C1 segment of cervical spinal cord (tissue), 14 donors: ENCODE measurements around the gene CARD10.

ENCODE experiments used
- DNase-seq, 14 donors: peaks; one replicate each; lab custom pipeline; 2025; lab: John Stamatoyannopoulos, UW

The CARD10 gene

DNA sequence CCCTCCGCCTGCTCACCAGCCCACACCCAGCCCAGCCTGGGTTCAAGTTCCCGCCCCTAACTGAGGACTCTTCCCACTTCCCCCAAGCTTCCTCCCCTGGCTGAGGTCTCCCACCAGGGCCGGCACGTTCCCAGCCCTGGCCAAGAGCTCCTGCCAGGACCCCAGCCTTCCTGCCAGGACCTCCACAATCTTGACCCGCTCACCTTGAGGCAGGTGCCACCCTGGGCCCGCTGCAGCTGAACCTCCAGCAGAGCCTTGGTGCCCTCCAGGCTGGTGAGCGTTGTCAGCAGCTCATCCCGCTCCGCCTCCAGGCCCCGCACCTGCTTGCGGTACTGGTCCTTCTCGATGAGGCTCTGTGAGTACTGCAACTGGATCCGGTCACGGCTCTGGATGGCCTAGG, 13.2 kb downstream of the CARD10 start:
- DNase-seq = no peak

DNA sequence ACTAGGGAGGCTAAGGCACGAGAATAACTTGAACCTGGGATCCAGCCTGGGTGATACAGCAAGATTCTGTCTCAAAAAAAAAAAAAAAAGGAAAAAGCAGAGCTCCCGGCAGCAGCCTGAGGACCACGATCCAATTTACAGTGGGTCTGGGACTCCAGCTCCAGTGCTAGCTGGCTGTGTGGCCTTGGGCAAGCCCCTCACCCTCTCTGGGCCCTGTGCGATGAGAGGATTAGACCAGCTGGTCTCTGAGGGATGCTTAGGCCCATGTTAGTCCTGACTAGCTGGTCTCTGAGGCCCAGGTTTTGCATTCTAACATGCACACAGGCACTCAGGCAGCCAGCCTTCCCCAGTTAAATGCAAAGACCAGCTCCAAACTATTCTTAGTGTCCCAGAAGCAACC, 13.7 kb downstream of the CARD10 start:
- DNase-seq = no peak

DNA sequence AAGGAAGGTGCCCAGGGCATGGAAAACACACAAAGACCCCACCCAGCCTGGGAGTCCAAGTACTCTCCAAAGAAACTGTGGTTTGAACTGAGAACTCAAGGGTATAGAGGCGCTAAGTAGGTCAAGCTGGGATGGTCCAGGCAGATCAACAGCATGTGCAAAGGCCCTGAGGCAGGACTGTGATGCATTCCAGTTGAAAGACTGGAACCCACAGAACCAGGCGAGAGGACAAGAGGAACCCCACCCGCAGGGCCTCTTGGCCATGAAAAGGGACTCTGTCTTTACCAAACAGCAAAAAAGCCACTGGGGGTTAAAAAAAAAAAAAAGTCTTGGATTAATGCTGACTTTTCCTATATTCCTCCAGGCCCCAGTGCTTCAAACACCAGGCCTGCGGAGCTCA, 14.3 kb downstream of the CARD10 start:
- no peak for DNase-seq

DNA sequence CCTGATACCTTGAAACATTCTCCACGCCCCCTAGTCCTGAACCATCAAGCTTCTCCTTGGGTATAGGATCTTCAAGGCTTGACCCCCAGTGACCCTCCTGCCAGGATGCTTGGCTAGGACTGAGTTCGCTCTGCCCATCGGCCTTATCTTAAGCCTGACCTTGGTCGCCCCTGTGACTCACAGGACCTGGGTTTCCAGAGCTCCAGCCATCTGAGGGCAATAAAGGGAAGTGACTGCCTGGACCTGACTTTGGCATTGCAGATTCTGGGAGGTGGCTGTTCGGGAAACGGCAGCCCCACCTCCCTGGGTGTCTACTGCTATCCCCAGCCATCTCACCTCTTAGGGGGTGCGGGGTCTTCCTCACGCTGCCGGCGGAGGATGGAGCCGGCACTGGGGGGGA, 15.4 kb downstream of the CARD10 start:
- no peak for DNase-seq

DNA sequence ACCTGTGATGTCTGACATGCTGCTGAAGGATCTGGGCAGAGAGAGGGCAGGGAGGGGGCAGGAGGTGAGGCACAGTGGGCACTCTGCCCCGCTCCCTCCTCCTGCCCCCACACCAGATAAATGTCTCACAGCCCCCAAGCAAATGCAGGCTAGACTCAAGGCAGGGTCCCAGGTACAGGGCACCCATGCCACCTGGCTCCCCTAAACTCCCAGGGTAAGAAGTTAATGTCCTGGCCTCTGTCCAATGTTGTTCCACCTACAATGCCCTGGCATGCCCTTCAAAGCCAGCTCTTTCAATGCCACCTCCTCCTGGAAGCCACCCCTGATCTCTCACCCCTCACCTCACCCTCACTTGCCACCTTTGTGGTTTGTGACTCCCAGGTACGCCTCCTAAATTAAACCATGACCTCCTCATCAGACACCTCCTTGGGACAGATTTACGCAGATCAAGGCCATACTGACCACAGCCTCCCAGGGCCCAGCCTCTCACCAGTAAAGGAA, 16.0 kb downstream of the CARD10 start:
- DNase-seq = no peak

DNA sequence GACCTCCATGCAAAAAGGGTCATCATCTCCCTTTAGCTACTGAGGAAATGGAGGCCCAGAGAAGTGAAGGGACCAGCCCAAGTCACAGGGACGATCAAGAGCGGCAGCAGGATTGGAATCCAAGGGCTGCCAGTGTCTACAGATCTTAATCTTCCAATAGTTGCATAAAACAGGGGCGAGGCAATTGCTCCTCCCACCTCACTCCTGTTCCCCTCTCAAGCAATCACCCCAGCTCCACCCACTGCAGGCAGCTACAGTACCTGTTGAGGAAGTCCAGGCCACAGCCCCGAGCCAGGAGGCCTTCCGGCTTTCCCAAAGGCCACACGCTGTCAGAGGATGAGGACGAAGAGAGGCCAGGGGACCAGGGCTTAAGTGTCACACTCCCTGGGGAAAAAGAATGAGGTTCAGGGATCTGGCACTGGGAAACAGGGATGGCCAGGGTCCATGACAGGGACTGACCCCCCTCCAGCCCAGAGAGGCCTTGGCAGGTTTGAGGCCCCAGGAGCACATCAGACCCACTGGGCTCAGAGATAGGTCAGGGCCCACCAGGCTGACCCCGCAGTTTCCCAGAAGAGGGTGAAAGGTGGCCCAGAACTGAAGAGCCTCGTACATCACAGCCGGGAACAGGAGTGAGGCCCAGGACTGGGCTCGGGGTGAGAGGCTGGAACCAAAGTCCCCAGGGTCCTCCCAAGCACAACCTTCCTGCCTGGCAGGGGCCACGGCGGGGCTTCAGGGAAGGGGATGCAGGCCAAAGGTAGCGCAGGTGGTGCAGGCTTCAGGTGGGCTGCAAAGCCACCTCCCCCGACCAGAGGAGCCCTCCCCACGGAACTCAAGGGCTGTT, 16.7 kb downstream of the CARD10 start:
- no peak for DNase-seq

DNA sequence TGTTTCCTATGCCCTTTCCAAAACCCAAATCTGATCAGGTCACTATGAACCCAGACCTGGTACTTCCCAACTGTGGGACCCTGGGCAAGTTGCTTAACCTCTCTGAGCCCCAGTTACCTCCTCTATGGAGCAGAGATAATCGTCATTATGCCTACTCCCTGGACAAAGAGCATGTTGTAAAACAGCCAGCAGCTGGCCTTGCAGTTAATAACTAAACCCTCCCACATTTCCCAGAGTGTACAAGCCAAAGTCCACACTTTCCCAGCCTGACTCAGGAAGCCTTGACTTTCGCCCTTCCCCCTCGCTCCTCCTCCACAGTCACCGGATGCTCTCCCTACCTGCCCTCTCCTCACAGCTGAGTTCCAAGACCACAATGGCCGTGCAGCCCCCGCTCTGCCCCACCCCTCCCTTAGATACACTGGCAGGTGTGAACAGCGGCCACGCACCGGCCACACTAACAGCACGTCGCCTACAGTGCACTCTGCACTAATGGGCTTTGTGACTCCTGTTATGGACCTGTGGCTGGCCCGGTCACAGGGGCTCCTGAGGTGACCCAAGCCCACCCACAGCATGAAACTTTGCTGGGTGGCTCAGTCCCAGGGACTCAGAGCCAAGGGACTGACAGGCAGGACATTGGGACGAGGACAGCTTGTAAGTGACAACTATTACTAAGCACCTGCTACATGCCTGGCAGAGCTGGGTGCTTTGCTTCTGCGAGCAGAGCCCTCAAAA, 17.4 kb downstream of the CARD10 start:
- no peak for DNase-seq

DNA sequence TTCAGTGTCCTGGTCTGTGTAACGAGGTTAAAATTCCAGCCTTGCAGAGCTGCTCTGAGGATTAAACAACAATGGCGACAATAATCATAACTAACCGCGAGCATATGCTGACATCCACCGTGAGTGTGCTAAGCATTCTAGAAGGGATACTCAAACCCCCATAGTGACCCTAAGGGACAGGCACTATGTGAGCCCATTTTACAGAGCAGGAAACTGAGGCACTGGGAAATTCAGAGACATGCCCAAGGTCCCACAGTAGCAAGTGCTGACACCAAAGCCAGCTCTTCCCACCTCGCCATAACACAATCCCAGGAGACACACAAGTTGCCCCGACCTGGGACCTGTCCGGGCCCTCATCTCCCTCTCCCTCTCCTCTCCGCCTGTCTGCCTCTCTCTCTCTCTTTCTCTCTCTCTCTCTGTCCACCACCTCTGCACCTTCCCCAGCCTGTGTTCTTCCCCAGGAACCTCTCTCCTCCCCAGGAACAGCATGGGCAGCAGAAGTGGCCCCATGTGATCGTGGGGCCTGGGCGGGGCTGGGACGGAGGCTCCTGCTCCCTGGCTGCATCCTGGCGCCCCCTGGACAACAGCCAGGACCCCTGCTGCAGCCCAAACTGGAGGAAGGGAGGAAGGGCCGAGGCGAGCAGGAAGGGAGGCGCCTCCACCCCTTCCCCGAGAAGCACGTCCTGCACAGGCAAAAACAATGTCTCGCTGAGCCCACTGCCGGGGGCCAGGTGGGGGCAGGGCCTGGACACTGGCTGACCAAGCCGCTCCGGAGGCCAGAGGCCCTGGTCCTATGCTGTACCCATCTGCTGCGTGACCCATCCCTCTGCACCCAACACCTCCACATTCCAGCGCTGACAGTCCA, 18.2 kb downstream of the CARD10 start:
- DNase-seq = no peak

DNA sequence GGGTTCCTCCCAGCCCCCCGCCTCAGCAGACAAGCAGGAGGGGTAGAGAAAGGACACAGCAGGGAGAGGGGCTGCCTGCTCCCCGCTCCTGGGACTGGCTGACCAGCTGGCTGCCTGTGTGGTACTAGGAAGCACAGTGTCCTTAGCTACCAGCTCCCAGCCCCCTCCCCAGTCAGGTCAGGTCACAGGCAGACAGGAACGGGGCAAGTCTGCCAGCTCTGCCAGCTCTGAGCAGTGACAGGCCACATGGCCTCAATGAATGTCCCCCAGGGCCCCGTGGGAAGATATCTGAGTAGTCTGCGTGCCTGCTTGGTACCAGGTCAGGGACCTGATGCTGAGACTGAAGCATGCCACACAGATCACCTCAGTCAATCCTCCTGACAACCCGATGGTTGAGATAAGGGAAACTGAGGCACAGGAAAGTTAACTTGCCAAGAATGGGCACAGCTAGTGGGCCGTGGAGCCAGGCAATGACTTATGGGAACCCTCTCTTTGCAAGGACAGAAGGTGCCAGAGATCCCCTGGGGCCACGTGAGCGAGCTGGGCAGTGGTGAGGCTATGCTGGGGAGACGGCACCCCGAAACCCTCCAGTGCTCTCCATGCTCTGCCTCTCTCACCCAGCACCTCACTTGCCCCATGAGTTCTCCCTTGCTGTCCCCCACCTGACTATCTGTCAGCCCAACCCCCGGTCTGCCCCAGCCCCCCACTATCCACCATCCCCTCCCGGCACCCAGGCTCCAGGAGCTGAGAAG, 19.2 kb downstream of the CARD10 start:
- no peak for DNase-seq

DNA sequence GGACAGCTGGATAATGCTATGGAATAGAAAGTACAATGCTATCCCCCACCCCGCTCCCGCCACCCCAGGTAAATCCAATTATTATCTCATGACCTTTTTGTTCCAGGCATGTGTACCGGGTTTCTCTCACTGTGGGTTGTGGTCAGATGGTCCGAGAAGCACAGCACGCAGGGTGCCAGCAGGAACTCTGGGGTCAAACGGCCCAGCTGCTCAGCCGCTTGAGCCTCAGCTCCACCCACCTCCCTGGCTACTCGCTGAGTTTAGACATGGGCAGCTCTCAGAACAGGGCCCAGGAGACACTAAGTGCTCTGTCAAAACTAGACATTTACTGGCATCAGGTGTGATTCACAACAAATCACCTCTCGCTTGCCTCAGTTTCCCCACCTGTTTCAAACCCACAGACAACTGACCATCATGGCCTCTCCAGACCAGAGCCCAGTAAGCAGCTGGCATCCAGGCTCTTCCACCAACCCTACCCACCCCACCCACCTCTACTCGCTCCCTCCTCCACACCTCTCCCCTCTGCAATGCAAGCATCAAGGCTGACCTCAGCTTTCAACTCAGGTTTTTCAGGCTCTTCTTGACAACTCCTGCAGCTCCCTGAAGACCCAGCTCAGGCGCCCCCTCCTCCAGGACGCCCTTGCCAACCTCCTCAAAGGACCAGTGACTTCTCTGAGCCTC, 20.0 kb downstream of the CARD10 start:
- DNase-seq = no peak

DNA sequence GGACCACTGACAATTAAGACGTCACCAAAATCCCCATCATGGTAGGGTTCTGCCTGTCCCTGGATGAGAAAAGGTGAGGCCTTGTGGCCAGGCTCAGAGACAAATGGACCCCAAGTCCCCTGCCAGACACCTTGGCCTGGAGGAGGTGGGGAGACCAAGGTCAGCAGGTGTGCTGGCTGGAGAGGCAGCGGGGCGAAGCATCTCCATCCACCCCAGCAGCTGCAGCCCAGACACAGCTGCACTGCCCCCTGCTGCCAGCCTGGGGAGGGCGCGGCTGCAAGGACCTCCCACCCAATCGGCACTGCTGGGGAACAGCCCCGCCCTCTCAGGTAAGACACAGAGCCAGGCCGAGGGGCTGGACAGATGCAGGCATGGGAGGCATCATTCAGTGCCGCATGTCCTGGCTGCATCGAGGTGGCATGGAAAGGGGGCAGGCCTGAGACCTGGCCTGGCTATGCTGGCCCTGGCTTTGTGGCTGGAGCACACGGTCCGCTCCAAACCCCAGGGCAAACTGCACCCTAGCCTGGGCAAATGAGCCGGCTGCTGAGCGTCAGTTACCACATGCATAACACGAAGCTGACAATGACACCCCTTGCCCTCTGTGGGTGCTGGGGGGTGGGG, 20.8 kb downstream of the CARD10 start:
- DNase-seq = peak in 1 of 14 donors; percentile 15

DNA sequence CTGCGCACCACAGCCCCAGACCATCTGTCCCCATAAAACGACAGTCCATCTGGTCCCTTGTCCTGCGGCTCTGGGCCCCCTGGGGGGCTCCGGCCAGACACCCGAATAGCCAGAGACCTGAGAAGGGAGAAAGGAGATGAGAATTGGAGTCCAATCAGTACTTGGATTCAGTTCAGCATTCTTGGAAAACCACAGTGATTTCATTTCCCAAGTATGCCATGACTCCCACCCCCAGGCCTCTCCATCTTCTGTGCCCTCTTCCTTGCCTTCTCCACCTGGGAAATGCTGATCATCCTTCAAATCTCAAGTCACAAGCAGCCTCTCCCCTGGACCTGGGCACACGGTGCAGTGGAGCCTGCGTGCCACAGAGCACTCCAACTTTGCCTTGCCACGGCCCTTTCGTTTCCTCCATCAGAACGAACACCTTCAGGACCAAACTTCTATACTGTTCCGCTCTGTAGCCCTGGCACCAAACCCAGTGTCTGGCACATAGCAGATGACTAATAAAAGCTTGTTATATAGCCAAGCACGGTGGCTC, 22.1 kb downstream of the CARD10 start:
- no peak for DNase-seq

DNA sequence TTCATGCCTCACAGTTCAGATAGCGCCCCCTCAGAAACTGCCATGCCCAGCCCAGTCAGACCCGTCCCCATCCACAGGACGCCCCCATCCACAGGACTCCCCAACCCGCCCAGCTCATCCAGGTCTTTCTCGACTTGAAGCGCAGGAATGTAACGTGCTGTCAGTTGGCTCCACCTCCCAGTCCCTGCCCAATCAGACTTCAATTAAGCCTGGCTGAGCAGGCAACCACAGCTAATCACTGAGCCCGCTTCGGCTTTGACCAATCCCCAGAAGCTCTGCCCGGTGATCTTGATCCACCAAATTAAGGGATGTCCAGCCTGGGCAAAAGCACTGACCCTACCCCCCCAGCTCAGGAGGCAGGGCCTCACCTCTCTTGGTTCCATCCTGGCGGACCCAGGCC, 22.6 kb downstream of the CARD10 start:
- no peak for DNase-seq

DNA sequence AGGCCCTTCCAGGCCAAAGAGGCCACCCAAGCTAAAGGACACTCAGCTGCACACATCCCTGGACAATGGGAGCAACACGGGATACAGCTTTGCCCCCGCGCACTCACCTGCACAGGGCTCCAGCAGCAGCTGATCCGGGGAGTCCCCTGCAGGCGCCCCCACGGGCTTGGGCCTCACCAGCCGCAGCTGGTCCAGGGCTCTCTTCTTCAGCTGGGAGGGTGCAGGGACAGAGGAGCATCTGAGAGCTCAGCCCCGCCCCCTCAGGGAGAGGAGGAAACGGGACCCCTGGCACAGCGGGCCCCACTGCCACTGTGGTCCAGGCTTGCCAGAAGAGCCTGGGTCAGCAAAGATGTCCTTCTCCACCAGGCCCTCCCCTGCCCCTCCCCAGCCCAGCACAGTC, 25.2 kb downstream of the CARD10 start:
- DNase-seq = no peak

DNA sequence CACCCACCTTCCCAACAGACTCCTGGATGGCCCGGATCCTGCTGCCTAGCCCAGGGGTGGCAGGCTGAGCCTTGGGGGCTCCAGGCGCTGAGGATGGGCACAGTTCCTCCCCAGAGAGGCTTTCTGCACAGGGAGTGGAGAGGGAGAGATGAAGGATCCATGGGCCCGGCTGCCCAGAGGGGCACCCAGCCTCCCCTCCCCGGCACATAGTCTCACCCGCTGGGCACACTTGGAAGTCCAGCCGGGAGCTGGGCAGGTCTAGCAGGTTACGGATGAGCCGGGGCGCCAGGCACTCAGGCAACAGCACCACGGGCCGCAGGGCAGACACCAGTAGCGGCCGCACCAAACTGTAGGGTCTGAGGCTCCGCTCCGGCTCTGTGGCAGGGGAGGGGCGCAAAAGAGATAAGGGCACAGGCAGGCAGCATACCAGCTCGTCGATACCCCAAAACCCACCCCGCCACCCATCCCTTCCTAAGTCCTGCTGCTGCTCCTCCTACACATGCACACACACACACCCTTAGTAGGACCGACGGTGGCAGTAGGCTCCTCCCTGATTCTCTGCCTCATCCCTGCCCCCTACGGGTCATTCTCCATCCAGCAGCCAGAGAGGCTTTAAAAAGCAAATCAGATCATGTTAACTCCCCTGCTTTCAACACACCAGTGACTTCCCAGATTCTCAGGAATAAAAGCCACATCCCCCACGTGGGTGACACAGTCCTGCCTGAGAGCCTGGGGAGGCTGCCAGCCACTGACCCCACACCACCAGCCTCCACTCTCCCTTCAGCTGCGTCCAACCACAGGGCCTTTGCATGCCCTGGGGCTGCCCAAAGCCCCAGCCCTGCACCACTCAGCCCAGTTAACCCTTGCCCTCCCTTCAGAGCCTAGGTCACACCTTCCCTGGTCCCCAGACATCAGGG, 26.5 kb downstream of the CARD10 start:
- no peak for DNase-seq

DNA sequence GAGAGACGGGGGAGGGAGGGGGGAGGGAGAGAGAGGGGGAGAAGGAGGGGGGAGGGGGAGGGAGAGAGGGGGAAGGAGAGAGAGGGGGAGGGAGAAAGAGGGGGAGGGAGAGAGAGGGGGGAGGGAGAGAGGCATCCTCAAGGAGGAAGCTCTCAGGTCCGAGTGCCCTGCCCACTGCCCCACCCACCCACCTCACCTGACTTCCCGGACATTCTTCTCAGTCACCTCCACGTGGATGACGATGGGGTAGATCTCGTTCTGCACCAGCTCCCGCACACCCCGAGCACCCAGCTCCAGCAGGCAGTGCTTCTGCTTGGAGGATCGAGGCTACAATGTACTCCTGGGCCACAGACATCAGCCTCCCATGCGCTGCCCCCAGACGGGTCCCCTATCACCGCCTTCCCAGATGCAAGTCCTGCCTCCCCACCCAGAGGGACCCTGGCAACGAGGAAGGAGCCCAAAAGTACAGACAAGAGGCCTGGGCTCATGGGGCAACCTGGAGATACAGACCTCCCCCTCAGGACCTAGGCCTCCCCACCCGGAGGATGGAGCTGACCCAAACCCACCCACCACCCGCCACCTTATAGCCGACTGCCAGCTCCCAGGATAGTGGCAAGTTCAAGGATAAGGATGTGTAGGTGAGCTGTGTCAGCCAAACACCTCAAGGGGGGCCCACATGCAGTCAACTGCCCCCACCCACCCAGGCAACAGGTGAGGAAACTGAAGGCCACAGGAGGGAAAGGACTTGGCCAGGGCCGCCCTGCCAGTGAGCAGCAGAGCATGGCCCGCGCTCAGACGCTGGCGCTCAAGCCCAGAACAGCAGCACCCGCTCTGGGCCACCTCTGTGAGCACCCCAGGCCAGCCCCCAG, 27.4 kb downstream of the CARD10 start:
- DNase-seq = no peak

DNA sequence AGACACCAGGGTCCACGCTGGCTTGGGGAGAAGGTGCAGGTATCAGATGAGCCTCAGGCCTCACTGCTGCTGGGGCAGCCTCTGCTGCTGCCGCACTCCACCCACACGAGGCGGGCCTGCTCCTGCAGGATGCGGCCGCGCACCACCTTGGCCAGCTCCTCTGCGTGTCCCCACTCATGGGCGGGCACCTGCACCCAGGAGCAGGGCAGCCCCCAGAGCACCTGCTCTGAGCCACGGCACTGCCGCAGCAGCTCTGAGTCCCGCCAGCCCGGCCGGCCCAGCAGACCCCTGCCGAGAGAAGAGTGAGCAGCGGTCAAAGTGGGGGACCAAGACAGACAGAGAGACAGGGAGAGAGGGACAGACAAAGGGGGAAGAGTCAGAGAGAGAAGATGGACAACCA, 28.1 kb downstream of the CARD10 start:
- no peak for DNase-seq

DNA sequence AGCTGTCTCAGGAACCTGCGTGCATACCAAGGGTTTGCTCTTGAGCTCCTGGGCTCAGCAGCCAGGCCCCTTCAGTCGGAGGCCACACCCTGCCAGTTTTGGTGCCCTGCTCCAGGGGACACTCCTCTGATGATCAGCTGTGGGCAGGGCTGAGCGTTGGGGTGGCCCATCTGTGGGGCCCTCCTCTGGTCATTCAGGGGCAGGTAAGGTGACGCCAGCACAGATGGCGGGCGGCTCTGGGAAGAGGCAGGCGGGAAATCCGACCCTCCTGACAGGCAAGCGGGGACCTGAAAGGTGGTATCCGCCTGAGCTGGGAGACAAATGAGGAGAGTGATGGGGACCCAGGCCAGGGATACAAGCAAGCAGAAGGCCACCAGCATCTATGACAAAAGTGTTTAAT, 29.2 kb downstream of the CARD10 start:
- DNase-seq = no peak
